Keratinocyte (primary cell): ENCODE results near the gene SLIT3.

Experiments
- EZH2 ChIP-seq: IDR thresholded peaks from one replicate; pipeline ENCODE4 v1.6.1; 2012; ENCODE audit warnings: inconsistent platforms, mild to moderate bottlenecking, low read length, moderate library complexity
- TF ChIP-seq, protein P1 (sequence below), 3 experiments: IDR thresholded peaks in 1 of 3; conservative IDR thresholded peaks in 1 of 3; optimal IDR thresholded peaks in 1 of 3; 2 replicates in 2 of 3; 3 replicates in 1 of 3; pipeline versions ENCODE3 to v1.5.1; 2011; ENCODE audit warnings: low read length in 3 of 3, mild to moderate bottlenecking in 3 of 3, moderate library complexity in 2 of 3, control low read depth in 1 of 3, inconsistent platforms in 1 of 3; ENCODE audit not compliant: insufficient read depth in 2 of 3; ENCODE audit errors: extremely low read depth in 1 of 3

DNA sequence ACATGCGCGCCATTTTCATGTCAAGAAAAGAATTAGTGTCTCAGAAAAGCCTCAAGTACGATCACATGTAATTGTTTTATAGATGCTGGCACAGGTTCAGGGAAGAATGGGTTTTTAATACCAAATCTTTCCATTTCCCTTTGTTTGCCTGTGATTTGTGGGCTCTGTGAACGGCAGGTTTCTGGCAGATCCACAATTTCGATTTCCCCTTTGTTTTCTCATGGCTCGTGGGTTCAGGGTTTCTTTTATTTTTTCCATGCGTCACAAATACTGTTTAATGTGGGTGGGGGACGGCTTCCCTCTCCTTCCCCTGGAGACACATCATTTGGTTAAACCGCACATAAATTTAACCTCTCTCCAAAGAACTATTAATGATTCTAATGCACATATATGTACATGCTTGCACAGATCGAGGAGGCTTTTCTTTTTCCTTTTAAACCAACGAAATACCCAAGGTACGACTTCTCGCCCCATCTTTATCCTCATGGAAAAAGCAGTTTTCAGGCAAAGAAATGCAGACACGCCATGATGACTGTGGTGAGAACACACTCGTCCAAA, 195.9 kb downstream of the SLIT3 start:
- TF ChIP-seq EZH2 = no peak
- TF ChIP-seq, protein P1, sequence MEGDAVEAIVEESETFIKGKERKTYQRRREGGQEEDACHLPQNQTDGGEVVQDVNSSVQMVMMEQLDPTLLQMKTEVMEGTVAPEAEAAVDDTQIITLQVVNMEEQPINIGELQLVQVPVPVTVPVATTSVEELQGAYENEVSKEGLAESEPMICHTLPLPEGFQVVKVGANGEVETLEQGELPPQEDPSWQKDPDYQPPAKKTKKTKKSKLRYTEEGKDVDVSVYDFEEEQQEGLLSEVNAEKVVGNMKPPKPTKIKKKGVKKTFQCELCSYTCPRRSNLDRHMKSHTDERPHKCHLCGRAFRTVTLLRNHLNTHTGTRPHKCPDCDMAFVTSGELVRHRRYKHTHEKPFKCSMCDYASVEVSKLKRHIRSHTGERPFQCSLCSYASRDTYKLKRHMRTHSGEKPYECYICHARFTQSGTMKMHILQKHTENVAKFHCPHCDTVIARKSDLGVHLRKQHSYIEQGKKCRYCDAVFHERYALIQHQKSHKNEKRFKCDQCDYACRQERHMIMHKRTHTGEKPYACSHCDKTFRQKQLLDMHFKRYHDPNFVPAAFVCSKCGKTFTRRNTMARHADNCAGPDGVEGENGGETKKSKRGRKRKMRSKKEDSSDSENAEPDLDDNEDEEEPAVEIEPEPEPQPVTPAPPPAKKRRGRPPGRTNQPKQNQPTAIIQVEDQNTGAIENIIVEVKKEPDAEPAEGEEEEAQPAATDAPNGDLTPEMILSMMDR (optimal IDR thresholded peaks at IDR 0.05 in 1 of 3, IDR thresholded peaks at IDR 0.05 in 1 of 3, conservative IDR thresholded peaks at IDR 0.05 in 1 of 3; ENCODE audit: extremely low read depth in 1 of 3, insufficient read depth in 2 of 3, low read length in 3 of 3) = no peak
